ENCODE measurements around the gene TMEM60.
"Not testable (repeated sequence)": the region's sequence is repeated elsewhere in the genome, so short reads cannot be mapped to it uniquely, and the experiment has no call there.

Gene TMEM60

DNA sequence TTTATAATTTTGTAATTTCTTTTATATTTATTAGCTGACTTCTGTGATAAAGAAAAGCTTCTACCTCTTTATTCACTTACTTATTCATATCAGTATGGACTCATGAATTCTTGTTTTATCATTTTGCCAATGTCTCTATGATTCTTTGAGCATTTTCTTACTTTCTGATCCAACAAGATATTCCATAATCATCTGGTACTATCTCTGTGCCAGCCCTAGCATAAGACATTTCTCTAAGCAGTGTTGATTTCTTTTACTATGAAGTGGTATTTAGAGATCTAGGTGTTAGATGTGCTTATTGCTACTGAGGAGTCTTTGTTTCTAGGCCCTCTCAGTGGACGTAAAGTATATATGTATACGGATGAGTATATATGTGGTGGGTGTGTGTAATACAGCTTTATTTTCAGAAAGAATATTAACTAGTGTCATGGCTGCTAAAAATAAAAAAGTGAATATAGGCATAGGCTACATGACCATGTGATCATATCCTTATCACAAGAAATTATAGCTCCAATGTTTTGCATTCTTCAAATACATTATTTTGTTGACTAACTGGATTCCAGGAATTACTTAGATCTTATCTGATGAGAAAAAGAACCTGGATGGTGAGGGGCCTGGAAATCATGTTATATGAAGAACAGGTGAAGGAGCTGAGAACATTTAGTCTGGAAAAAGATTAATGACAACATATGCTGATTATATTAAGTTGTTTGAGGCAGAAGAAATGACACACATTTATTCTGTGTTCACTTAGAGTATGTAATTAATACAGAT lies 13.5 kb upstream of the TMEM60 start:
- DNase-seq (ENCODE audit: low read depth) = no peak

- no peak for DNase-seq (ENCODE audit: low read depth)
These were observed 10.3 kb upstream of the TMEM60 start for GRCh38 chr7:77808517-77808916.

- DNase-seq (ENCODE audit: low read depth) = no peak
These were observed 8.2 kb upstream of the TMEM60 start for GRCh38 chr7:77806425-77806824.

DNA sequence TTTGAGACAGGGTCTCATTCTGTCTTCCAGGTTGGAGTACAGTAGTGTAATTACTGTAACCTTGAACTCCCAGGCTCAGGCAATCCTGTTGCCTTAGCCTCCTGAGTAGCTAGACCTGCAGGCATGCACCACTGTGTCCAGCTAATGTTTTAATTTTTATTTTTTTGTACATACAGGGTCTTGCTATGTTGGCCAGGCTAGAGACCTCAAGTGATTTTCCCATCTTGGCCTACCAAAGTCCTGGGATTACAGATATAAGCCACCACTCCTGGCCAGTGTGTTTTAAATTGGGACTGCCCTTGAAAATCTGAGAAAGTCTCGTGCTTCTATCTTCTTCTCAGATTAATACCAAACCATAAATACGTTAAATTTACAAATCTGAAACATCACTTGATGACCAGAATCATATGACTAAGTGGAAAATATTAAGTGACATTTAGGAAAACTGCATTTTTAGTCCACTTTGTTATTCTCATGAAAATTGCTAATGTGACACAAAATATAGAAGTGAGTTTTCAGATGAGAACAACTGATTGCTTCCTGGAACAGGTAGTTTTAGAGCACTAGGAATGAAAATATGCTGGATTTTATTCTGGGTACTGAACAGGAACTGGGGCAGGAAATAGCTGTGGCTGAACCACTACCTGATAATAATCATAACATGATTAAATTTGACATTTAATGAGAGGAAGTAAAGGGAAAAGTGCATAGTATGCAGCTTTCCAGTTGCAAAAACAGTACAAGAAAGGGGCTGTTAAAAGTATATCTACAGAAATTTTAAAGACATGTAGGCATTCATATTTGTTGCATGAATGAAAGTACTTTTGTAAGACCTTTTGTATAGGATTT lies 4.5 kb upstream of the TMEM60 start:
- no peak for DNase-seq (ENCODE audit: low read depth)

DNA sequence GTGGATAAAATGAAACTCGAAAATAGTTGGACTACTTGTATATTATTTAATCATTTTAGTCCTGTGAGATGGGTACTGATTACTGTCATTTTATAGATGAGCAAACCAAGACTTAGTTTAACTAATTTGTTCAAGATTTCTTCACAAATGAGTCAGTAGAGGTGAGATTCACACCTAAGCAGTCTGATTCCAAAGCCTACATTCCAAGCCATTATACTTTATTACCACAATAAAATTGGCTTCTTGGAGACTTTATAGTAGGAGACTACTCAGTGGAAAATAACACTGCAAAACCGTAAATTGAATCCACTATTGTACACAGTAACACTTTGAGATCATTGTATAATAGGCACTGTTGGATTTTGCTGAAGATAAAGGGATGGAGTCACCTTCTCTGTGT lies 2.5 kb upstream of the TMEM60 start:
- no peak for DNase-seq (ENCODE audit: low read depth)

GRCh38 chr7:77800158-77800557 lies 1.9 kb upstream of the TMEM60 start:
- peak; percentile 11 for DNase-seq (ENCODE audit: low read depth)

GRCh38 chr7:77799078-77799964 lies 1.1 kb upstream of the TMEM60 start:
- peak; percentile 16 for DNase-seq (ENCODE audit: low read depth)

- DNase-seq (ENCODE audit: low read depth) = no peak
These were observed 370 bp downstream of the TMEM60 start for GRCh38 chr7:77797734-77798393.

GRCh38 chr7:77796960-77797359 lies 1.3 kb downstream of the TMEM60 start:
- no peak for DNase-seq (ENCODE audit: low read depth)

DNA sequence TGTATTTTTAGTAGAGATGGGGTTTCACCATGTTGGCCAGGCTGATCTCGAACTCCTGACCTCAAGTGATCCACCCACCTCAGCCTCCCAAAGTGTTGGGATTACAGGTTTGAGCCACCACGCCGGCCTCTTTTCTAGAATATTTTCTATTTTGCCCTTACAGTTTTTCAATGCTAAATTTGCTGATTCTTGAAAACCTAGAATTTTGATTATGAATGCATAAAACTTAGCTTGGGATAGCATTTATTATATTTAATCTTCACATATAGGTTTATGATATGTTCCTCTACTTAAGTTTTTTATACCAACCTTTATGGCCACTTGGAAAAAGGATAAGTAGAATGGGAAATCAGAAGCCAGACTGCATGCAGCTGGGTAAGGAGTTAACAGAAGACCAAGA lies 2.1 kb downstream of the TMEM60 start:
- DNase-seq (ENCODE audit: low read depth) = no peak

GRCh38 chr7:77794000-77794399 lies 4.2 kb downstream of the TMEM60 start:
- DNase-seq (ENCODE audit: low read depth) = no peak

DNA sequence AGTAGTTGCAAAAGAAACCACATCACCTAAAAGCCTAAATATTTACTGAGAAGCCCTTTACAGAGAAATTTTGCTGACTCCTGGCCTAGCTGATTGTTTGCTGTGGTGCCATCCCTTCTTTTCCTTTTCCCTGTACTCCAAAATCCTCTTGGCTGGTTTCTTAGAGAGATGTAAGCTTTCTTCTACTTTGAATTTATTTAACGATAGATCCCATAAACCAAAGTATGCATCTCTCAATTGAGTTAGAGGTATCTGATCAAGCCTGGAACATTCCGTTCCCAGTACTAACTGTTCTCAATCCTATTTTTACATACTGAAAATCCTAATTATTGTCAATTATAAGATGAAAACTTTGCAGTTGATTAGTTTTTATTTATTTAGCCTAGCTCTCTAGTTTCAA lies 6.3 kb downstream of the TMEM60 start:
- no peak for DNase-seq (ENCODE audit: low read depth)

DNA sequence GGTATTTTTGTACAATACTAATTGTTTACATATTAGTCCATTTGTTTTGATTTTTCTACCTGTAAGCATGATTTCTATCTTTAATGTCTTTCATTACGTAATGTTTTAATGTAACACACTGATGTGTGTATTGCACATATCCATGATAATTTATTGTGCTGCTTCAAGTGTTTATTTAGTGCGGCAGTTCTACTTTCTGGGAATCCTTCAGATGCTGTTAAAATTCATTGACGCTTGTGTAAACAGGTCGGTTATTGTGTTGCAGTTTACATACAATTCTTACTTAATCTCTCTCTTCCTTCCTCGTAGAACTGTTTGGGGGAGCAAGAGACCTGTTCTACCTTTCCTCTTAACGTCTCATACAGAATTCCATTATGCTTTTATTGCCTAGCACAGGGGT lies 6.9 kb downstream of the TMEM60 start:
- no peak for DNase-seq (ENCODE audit: low read depth)

DNA sequence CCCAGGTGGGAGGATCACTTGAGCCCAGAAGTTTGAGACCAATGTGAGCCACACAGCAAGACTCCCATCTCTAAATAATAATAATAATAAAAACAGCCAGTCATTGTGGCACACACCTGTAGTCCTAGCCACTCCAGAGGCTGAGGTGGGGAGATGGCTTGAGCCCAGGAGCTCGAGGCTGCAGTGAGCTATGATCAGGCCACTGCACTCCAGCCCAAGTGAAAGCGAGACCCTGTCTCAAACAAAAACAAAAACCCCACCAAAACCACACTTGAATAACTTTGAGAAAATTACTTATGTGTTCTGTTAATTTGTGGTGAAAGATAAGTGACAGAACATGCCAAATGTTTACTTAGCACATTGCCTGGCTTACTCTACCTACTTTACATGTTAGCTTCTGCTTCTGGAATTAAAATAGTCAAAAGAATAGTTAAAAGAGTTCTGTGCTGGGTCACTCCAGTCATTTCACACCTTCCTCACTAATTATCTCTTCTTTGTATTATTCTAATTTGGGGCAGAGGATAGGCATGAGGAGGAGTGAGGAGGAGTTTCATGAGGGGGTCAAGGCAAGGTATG lies 9.8 kb downstream of the TMEM60 start:
- DNase-seq (ENCODE audit: low read depth) = no peak

GRCh38 chr7:77786741-77787140 lies 11.5 kb downstream of the TMEM60 start:
- DNase-seq (ENCODE audit: low read depth) = no peak

DNA sequence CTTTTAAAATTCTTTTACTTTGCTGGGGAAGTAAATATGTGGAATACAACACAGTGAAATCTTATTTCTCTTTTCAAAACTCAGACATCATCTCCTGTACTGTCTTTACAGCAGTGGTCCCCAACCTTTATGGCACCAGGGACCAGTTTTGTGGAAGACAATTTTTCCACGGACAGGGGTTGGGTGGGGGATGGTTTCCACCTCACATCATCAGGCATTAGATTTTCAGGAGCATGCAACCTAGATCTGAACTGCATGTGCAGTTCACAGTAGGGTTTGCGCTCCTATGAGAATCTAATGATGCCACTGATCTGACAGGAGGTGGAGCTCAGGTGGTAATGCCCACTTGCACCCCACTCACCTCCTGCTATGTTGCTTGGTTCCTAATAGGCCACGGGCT lies 12.2 kb downstream of the TMEM60 start:
- no peak for DNase-seq (ENCODE audit: low read depth)

DNA sequence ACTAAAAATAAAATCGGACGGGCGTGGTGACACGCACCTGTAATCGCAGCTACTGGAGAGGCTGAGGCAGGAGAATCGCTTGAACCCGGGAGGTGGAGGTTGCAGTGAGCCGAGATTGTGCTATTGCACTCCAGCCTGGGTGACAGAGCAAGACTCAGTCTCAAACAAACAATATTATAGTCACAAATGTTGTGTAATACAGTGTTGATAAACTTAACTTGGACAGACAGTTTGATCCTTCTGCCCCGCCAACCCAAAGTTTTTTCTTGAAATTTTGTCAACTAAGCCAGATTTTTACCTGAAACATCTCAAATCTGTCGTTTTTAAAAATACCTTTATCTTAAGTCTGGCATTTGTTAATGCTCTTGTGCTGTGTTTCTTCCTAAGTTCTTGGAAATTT lies 13.8 kb downstream of the TMEM60 start:
- DNase-seq (ENCODE audit: low read depth) = not testable (repeated sequence)

- DNase-seq (ENCODE audit: low read depth) = no peak
These were observed 14.7 kb downstream of the TMEM60 start for GRCh38 chr7:77783545-77783944.

GRCh38 chr7:77783111-77783510 lies 15.1 kb downstream of the TMEM60 start:
- no peak for DNase-seq (ENCODE audit: low read depth)

DNA sequence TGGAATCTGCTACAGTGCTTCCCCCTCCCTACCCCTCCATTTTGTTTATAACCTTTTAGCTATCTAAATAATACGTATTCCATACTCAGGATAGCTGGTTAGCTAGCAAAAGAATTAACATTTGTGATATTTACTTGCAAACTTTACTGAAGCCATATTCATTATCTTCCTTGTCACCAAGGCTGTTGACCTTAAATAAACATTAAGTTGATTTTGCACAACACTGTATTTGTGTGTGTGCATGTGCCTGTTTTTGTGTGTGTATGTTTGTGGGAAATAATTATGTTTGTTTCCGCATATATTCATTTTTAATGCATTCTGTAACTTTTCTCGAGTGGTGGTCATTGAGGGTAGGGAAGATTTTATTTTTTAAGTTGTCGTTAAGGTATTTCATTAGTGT lies 15.9 kb downstream of the TMEM60 start:
- no peak for DNase-seq (ENCODE audit: low read depth)

- no peak for DNase-seq (ENCODE audit: low read depth)
These were observed 19.7 kb downstream of the TMEM60 start for GRCh38 chr7:77778535-77778934.

GRCh38 chr7:77771901-77772300 lies 26.3 kb downstream of the TMEM60 start:
- DNase-seq (ENCODE audit: low read depth) = no peak
